HG03060 (cell line): ENCODE data around the gene CEP164.
"Not testable (repeated sequence)": the region's sequence is repeated elsewhere in the genome, so short reads cannot be mapped to it uniquely, and the experiment has no call there.

ENCODE experiments used
- ATAC-seq: cut with Tn5 transposase; IDR thresholded peaks from one replicate; pipeline ENCODE4 v1.9.1; 2021; ENCODE audit warnings: low read depth, moderate number of reproducible peaks; ENCODE audit not compliant: unreplicated experiment

The CEP164 gene

DNA sequence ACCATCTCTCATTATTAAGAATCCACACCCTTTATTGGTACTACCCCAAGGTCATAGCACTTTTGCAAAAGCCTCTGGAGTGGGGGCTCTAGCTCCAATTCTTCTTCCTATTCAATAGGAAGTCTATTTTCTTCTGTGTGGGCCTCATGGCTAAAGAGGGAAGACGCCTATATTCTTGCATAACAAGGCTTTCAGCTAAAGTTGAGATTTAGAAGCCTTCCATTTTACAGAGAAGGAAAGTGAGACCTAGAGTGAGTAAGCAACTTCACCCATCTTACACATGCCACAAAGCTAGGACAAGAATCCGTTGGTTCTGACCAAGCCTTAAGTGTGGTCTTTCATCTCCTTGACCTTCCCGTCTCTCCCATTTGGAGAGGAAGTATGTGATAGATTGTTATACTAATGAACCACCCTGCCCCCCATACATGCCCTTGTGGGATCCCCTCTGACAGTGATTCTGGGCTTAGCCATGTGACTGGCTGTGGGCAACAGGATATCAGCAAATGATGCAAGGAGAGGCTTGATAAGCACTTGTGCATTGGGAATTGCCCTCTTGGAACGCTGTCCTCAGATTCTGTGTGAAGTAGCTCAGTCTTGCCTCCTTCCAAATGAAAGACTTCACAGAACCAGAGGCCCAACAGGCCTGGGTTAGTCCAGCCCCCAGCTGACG lies 23.9 kb upstream of the CEP164 start:
- ATAC-seq: no peak

DNA sequence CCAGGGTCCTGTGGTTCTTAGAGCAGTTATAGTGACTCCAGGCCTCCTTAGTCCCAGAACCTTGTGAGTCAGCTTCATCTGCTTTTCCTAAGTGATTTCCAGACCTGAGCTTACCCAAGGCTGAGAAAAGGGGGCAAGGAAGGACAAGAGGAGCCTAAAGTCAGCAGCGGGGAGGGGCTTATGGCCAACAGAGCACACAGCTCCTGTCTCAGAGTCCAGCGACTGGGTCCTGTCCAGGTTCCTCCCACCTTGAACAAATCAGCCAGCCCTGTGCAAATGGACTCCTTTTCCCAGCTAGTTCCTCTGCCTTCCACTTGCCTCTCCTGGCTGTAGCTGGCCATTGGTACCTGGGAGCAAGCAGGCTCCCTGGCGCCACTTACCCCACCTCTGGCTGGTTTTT lies 22.5 kb upstream of the CEP164 start:
- ATAC-seq: no peak

DNA sequence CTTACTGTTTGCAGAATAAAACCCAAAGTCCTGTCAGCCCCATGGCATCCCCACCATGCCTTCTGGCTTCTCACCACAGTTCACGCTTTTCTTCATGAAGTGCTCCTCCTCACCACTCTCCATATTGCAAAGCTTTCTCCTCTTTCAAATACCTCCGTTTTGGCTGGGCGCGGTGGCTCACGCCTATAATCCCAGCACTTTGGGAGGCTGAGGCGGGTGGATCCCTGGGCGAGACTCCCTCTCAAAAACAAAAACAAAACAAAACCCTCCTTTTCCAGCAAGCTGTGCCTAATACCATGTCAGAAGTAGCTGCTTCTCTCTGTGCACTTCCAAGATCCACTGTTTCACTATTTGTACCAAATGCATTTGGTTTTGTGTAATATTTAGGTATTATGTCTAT lies 18.3 kb upstream of the CEP164 start:
- ATAC-seq: no peak

DNA sequence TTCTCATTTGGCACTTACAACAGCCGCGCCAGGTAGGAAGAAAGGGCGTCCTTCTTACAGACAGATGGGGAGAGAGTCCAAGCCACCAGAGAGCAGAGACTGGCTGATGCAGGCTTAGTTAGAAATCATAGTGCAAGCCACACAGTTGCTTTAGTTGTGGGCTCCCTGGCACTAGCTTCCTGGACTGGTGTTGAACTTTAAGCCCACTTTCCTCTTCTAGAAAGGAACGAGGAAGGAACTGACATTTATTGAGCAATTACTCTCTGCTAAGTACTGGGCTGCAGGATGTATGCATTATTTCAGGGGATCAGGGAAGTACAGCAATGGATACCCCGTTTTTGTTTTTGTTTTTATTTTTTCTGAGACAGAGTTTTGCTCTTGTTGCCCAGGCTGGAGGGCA lies 14.6 kb upstream of the CEP164 start:
- no peak for ATAC-seq

GRCh38 chr11:117313828-117314768 lies 13.6 kb upstream of the CEP164 start:
- no peak for ATAC-seq

DNA sequence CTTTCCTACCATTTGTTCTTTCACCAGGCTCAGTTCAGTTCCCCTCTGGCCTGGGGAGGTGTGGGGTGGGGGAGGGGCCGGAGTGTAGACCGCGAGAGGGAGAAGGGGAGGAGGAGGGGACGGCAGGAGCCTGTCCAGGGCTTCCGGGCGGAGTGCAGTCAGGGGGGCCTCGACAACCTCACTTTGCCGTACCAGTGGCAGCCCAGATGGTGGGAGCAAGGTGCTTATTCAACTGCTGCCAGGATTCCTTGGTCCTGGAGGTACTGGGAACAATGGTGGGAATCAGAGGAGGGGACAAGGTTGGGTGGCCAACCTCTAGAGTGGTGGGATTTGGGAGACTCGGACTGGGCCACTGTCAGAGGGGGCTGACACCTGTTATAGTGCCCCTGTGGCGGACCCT lies 12.8 kb upstream of the CEP164 start:
- ATAC-seq: no peak

DNA sequence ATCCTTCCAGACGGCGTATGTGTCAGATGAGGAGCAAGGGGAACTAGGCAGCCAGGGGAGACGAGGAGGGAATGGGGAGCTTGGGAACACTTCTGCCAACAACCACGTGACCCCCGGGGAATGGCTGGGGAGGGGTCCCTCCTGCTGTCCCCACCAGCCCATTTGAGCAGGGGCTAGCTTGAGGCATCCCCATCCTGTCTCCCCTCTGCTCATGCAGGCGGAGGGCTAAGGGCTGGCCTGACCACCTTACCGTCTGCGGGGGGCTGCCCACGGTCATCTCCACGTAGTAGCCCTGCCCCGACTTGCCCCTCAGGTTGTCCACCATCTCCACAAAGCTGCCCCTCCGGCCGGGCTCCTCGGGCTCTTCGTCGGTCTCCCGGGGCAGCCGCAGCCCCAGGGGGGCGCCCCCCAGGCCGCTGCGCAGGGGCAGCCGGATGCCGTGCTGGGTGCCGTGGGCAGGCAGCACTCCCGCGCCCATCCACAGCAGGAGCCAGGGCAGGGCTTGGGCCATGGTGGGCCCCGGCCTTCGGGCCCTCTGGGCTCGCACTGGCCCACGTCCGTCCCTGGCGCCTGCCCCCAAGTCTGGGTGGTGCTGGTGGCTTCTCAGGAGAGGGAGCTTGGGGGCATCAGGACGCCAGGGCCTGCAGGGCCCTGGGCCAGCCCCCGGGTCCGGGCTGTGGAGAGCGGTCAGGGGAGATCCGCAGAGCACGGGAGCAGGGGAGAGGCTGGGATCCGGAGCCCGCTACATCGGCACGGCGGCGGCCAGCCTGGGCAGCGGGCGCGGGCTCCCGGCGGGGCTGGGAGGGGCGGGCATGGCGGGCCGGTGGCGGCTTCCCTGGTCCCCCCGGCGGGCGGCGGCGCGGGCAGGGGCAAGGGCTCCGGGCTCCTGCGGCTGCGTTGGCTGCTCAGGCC lies 12.1 kb upstream of the CEP164 start:
- no peak for ATAC-seq

DNA sequence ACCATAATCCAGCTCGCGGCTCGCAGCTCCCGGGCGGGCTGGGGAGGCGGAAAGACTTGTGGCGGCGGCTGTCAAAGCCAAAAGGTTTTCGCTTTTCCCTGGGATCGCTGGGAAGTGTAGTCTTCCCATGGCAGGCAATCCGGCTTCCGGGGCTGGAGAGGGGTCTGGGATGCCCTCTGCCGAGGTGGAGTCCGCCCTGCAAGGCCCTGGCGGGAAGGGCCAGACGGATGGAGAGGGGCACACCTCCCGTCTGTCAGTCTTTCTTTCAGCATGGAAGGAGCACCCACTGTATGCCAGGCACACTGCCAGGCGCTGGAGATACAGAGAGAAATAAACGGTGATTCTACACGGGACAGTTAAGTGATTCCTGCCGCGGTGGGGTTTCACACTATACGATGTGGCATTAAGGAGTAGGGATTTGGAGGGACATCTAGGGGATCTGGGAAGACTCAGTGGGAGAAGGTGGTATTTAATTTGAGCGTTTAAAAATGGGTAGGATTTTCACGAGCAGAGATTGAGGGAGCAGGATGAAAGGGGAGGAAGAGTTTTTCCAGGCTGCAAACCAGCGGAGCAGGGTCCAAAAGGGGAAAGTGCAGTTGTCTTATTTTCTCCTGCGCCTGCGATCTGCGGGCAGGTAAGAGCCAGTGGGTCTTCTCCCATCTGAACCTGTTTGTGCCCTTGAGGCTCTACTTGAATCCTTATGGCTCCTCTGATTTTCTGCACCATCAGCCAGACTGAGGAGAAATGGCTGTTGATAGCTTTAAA lies 11.3 kb upstream of the CEP164 start, which contains the start of gene BACE1:
Gene BACE1 (minus strand): TSS at position 60 of the 765 bp plus-strand sequence. CDS start 461 bp downstream, outside the sequence.
- no peak for ATAC-seq

DNA sequence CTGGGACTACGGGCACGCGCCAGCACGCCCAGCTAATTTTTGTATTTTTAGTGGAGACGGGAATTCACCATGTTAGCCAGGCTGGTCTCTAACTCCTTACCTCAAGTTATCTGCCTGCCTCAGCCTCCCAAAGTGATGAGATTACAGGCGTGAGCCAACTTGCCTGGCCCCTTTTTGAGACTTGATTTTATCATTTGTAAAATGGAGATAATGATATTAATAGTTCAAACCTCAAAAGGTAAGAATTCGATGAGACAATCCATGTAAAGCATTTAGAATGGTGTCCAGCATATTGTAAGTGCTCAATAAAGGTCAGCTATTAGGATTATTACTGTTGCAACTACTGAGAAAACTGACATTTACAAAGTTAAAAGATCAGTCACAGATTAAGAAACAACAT lies 8.9 kb upstream of the CEP164 start:
- ATAC-seq: no peak

- ATAC-seq: no peak
These were observed 8.3 kb upstream of the CEP164 start for GRCh38 chr11:117319214-117319840.

DNA sequence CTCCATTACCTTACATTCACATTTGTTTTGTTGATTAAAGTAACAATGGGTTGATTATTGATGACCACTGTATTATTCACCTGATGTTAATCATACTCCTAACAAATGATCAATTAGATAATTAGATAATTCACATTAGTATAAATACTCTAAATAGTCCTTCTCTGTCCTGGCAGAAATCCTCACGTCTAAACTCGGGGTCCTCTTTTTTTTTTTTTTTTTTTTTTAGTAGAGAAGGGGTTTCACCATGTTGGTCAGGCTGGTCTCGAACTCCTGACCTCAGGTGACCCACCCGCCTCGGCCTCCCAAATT lies 443 bp upstream of the CEP164 start:
- not testable (repeated sequence) for ATAC-seq

DNA sequence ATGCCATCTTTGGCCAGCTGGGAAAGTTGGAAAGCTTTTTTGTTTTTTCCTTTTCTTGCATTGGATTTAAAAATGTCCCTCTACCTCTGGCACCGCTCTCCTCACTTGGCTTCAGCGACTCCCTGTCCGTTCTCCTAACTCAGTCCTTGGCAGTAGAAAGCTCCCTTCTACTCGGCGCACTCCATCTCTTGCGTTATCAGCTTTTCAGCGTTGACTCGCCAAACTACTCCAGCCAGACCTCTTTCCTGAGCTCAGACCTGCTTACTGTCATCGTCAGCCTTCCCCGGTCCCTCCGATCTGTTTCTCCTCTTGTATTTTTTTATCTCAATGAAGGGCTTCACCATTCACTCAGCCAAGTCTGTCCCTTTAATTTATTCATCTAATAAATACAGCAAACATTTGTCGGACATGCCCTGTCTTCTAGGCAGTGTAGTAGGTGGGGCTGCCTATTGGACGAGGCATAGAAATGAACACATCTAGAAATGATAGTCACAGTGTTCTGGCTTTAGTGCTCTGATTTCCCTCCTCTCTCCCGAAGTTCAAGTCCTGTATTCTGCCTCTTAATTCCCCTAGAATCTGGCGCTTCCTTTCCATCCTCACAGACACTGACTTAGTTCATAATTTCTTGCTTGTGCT lies 839 bp downstream of the CEP164 start:
- ATAC-seq: no peak

DNA sequence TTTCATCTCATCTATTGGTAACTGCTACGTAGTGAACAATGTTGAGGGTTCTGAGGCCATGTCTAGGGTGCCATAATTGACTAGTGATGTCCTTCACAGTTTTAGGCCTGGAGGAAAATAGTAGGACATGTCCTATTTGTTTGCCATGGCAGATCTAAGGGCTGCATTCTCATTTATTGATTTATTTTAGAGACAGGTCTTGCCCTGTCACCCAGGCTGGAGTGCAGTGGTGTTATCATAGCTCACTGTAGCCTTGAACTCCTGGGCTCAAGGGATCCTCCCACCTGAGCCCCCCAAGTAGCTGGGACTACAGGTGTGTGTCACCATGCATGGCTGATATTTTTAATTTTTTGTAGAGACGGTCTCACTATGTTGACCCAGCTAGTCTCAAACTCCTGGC lies 5.2 kb downstream of the CEP164 start:
- no peak for ATAC-seq

- no peak for ATAC-seq
These were observed 6.3 kb downstream of the CEP164 start for GRCh38 chr11:117333917-117334316.

- ATAC-seq: no peak
These were observed 7.2 kb downstream of the CEP164 start for GRCh38 chr11:117334896-117335295.

DNA sequence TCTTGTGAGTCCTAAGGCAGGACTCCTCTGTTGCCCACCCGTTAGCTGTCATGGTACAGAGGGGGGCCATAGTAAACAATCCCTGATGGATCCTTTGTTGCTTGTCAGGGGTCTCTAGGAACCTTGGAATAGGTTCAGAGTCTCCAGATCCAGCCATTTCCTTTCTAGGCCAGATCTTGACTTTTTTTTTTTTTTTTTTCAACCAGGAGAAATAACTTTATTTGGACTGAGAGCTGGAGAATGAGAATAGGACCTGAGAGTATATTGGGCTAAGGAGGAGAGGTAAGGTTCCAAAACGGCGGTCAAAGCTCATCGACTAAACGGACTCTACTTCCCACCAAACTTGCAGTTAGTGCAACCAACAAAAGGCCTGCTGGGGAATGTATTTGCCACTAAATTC lies 7.7 kb downstream of the CEP164 start:
- ATAC-seq: no peak

DNA sequence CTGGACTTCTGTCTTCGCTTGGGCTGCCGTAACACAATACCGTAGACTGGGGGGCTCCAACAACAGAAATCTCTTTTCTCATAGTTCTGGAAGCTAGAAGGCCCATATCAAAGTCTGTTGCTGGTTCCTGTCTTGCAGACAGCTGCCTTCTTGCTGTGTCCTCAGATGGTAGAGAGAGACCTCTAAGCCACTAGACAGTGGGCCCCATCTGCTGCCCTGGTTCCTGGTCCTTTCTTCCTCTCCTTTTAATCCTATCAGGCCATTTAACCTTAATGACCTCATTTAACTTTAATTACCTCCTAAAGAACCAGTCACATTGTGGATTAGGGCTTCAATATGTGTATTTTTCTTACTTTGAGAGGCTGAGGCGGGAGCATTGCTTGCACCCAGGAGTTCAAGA lies 9.4 kb downstream of the CEP164 start:
- ATAC-seq: no peak

- ATAC-seq: no peak
These were observed 17.4 kb downstream of the CEP164 start for GRCh38 chr11:117345039-117345438.

DNA sequence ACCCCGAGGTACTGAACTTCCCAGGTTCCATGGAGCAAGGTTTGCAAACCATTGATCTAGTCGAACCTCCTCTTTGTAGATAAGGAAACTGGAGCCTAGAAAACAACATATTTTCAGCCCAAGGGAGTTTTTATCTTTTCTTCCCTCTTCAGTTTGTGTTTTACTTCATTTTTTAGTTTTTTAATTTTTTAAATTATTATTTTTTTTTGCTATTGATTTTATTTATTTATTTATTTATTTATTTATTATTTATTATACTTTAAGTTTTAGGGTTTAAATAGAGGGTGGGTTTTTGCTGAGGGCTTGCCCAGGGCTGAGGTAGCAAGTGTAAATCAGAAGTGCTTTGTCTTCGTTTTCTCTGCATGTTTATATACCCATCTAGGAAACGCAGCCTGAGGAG lies 26.9 kb downstream of the CEP164 start:
- no peak for ATAC-seq
